Measurements from ENCODE around the gene DNM1.

DNA sequence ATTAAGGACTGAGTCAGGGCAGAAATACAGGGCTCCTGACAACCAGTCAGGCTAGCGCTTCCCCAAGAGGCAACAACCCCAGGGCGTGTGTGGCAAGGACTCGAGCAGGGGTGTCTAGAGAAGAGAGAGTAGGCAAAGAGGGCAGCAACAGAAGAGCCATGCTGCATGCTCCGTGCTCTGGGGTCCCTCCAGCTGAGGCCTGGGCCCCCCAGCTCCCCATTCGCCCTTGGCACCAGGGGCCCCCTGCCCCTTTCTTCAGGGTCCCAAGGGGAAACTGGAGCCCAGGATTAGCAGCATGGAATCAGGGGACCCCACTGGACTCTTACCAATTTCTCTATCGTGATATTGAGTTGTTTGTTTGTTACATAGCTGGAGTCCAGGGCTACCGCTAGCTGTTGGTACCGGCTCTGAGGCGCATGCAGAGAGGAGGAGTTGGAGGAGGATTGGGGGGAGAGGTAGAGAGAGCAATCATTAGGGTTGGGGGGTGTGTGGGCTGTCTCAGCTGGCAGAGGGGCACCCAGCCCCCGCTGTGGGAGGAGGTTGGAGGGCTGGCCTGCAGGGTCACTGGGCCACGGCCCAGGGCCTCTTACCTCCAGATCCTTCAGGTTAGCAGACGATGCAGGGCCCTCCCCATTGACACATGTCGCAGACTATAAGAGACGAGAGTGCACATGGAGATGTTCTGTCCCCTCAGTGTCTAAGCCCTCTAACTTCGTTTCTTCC is 63.9 kb downstream of the DNM1 start:
- TF ChIP-seq, protein P1, sequence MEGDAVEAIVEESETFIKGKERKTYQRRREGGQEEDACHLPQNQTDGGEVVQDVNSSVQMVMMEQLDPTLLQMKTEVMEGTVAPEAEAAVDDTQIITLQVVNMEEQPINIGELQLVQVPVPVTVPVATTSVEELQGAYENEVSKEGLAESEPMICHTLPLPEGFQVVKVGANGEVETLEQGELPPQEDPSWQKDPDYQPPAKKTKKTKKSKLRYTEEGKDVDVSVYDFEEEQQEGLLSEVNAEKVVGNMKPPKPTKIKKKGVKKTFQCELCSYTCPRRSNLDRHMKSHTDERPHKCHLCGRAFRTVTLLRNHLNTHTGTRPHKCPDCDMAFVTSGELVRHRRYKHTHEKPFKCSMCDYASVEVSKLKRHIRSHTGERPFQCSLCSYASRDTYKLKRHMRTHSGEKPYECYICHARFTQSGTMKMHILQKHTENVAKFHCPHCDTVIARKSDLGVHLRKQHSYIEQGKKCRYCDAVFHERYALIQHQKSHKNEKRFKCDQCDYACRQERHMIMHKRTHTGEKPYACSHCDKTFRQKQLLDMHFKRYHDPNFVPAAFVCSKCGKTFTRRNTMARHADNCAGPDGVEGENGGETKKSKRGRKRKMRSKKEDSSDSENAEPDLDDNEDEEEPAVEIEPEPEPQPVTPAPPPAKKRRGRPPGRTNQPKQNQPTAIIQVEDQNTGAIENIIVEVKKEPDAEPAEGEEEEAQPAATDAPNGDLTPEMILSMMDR (IDR thresholded peaks at IDR 0.05), result no peak
- no peak for TF ChIP-seq POLR2A (IDR thresholded peaks at IDR 0.05)
